NCI-H510A treated with DMSO at 0.1 percent for 48 hours (cell line): ENCODE measurements around the gene SLC25A26.
A peak's percentile ranks its signal among the peaks of the same experiment; 100 is the strongest.
"Not testable (repeated sequence)": the region's sequence is repeated elsewhere in the genome, so short reads cannot be mapped to it uniquely, and the experiment has no call there.

Experiments used
- DNase-seq: peaks from one replicate; lab custom pipeline; 2025; lab: John Stamatoyannopoulos, UW

The SLC25A26 gene

DNA sequence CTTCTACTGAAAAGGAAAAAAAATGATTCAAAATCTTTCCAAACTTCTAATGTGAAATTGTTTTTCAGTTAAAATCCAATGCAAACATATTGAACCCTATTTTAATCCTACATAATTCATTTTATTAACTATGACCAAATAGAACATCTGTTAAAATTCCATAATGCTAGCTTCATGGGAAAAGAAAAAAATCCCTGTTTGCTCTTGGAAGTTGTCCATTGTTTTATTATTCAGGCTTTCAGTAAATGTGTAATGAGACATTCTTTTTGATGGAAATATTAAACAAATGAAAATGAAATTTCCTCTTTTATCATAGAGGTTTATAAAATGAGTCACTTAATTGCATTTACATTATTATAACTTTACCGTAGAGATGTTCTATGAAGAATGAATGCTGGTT is 49.5 kb downstream of the SLC25A26 start:
- no peak for DNase-seq

- DNase-seq: no peak
These were observed 49.9 kb downstream of the SLC25A26 start for GRCh38 chr3:66270701-66271100.

- no peak for DNase-seq
These were observed 50.4 kb downstream of the SLC25A26 start for GRCh38 chr3:66271231-66271630.

GRCh38 chr3:66272016-66272415 is 51.2 kb downstream of the SLC25A26 start:
- no peak for DNase-seq

- DNase-seq: not testable (repeated sequence)
These were observed 54.0 kb downstream of the SLC25A26 start for GRCh38 chr3:66274837-66275236.

DNA sequence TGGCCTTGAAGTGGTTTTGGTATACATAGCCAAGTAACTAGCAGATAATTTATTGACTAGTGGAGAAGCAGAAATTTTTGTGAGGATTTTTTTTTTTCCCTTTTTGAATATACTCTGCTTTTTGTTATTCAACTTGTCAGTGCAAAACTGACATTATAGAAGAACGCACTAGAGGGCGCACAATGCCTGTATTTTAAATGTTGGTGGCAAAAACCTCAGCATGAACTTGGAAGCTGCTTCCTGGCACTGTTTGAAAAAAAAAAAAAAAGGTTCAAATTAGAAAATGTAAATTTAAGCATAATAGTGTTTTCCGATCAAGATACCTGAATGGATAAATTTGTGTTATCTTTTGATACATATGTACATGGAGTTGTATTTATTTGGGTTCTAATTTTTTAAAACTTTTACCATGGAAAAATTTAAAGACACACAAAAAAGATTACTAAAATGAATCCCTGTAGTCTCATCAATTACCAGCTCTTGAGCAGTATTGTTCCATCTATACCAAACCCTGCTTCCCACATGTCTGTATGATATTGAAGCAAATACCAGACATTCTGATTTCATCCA is 56.0 kb downstream of the SLC25A26 start:
- DNase-seq: peak; percentile 21

GRCh38 chr3:66279168-66279567 is 58.4 kb downstream of the SLC25A26 start:
- DNase-seq: no peak

DNA sequence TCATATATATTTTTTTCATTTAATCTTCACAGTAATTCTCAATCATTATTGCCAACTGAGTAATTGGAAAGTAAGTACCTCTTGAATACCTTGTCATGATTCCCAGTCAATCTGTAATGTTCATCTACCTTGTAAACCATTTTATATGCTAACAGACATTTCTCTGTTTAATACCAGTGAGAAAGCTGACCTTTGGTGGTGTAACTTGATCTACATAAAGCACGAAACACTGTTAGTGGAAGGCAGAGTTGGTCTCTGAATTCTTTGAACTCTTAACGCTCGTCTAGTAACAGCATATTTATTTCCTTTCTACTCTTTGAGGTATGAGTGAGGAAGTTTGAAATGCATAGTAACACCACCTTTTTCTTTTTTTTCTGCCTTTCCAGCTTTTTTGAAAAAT is 59.5 kb downstream of the SLC25A26 start:
- DNase-seq: no peak

- DNase-seq: not testable (repeated sequence)
These were observed 71.1 kb downstream of the SLC25A26 start for GRCh38 chr3:66291922-66292321.

DNA sequence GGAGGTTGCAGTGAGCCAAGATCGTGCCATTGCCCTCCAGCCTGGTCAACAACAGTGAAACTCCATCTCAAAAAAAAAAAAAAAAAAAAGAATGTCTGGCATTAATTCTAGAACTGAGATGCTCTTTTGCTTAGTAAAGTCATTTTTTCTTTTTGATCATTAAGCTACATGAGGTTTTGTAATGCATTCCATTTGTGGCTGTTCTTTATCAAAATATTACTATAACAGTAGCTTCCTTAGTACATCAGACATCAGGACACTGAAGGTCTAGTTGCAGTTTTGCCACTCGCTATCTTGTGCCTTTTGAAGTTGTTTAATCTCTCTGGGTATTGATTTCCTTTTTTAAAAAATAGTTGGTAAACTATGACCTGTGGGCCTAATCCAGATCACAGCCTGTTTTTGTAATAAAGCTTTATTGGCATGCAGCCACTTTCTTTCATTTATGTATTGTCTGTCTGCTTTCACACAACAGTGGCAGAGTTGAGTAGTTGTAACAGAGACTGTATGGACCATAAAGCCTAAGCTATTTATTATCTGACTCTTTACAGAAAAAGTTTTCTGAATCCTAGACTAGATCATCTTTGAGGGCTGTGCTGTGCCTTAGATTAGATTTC is 76.6 kb downstream of the SLC25A26 start:
- no peak for DNase-seq

DNA sequence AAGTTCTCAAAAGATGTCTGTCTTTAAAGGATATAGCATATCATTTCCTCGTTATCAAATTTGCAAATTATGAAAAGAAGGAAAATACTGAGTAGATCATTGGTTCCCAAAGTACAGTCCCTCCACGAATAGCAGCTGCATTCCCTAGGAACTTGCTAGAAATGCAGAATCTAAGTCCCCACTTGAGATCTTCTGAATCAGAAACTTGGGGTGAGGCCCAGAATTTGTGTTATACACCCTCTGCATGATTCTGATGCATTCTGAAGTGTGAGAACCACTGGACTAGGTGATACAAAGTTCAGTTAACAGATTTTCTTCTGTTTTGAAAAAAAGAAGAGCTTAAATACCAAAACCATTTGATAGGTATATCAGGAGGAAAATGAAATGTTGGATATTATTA is 77.1 kb downstream of the SLC25A26 start:
- DNase-seq: no peak

- DNase-seq: no peak
These were observed 77.8 kb downstream of the SLC25A26 start for GRCh38 chr3:66298591-66298990.

DNA sequence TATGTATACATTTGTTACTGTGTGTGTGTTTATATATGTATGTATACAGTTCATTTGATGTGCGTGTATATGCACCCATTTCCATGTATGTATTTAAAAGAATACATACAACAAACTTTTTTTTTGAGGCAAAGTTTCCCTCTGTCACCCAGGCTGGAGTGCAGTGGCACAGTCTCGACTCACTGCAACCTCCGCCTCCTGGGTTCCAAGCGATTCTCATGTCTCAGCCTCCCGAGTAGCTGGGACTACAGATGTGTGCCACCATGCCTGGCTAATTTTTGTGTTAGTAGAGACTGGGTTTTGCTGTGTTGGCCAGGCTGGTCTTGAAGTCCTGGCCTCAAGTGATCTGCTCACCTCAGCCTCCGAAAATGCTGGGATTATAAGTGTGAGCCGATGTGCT is 78.3 kb downstream of the SLC25A26 start:
- DNase-seq: not testable (repeated sequence)

DNA sequence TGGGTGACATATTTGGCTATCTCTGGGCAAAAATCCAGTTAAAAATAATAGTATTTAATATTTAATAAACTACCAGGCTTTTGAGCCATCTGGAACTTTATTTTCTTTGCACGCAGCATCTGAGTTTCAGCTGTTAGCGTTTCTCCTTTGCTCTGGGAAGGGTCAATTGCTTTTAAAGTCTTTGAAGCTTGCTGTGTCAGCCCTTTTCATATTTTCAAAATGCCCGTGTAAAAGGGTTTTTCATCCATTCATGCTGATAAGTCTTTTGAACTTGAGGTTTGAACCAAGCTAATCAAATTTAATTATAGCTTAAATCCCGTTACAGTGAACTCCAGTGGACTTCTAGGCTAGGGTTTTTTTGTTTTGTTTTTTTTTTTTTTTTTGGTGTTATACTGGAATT is 79.1 kb downstream of the SLC25A26 start:
- no peak for DNase-seq

DNA sequence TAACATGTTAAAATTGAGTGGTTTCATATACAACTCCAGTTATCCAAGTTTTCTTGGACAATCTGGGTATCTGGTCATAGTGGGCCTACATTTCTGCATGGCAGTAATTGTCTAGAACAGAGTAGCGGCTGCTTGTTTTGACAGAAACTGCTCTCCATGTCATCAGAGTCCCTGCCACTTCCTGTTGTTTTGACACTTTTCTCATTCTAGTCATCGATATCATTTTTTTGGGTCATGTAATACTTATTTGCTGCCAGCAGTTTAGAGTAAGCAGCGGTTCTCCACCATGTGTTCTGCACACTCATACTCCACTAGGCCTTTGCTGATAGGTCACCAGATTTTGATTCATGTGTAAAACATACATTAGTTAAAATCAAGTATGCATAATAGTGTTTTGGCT is 81.5 kb downstream of the SLC25A26 start:
- no peak for DNase-seq

DNA sequence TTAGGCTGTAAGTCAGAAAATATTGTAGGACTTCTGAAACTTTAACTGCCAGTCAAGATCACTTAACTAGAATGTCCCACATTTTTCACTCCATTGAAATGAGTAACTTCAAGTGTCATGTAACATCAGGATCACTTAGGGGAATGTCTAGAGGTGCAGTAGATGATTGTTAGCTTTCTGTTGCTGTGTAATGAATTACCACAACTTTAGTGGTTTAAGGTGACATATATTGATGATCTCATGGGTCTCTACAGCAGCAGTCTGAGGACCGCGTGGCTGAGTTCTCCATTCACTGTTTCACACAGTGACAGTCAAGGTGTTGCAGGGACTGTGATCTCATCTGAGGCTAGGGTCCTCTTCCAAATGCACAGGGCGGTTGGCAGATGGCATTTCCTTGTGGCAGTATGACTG is 82.7 kb downstream of the SLC25A26 start:
- no peak for DNase-seq

DNA sequence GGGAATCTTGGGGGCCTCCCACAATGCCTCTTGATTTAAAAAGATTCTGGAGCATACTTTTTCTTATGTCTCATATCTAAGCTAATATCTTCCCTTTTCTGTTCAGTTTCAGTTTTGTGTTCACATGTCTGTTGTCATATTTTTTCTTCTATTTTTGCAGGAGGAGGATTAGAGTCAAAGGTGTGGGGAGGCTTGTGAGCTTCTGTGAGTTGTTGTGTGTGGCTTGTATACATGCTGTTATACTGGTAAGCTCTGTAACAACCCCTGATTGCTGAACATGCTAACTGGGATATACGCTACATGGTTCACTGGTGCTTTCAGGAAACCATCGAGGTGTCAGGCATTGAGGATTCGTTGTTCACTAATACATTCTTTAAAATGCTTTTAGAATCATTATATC is 83.5 kb downstream of the SLC25A26 start:
- DNase-seq: no peak

DNA sequence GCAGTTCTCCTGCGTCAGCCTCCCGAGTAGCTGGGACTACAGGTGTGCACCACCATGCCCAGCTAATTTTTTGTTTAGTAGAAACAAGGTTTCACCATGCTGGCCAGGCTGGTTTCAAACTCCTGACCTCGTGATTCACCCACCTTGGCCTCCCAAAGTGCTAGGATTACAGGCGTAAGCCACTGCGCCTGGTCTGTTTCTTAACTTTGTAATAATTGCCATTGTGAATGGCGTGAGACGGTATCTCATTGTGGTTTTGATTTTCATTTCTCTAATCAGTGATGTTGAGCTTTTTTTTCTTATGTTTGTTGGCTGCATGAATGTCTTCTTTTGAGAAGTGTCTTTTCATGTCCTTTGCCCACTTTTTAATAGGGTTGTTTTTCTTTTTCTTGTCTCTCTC is 85.3 kb downstream of the SLC25A26 start:
- not testable (repeated sequence) for DNase-seq

GRCh38 chr3:66306991-66307390 is 86.2 kb downstream of the SLC25A26 start:
- DNase-seq: not testable (repeated sequence)

DNA sequence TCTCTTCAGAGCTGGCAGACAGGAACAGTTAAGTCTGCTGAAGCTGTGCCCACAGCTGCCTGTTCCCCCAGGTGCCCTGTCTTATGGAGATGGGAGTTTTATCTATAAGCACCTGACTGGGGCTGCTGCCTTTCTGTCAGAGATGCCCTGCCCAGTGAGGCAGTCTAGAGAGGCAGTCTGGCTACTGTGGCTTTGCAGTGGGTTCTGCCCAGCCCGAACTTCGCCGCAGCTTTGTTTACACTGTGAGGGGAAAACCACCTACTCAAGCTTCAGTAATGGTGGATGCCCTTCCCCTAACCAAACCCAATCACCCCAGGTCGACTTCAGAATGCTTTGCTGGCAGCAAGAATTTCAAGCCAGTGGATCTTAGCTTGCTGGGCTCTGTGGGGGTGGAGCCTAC is 91.2 kb downstream of the SLC25A26 start:
- DNase-seq: no peak

- DNase-seq: no peak
These were observed 93.7 kb downstream of the SLC25A26 start for GRCh38 chr3:66314455-66314854.

- no peak for DNase-seq
These were observed 97.1 kb downstream of the SLC25A26 start for GRCh38 chr3:66317750-66318376.

GRCh38 chr3:66320390-66320789 is 99.6 kb downstream of the SLC25A26 start:
- DNase-seq: no peak

- no peak for DNase-seq
These were observed 101.6 kb downstream of the SLC25A26 start for GRCh38 chr3:66322436-66322835.
